Liver (tissue), 3 donors: ENCODE results near the gene RSBN1L.

ENCODE experiments used
- CTCF ChIP-seq: fragments of 150-350 bp; IDR thresholded peaks from 2 replicates; pipeline ENCODE4 v1.5.1; 2017; ENCODE audit warnings: improper control_type of control experiment, low read depth, low read length; ENCODE audit not compliant: missing input control
- EGR1 ChIP-seq, 2 donors: IDR thresholded peaks; 2 replicates each; pipeline ENCODE4 v1.6.1; 2016 to 2018; ENCODE audit warnings: antibody characterized with exemption in 2 of 2, low read depth in 2 of 2
- FOXA1 ChIP-seq: IDR thresholded peaks from 2 replicates; pipeline ENCODE4 v1.6.1; 2016; ENCODE audit warnings: antibody characterized with exemption
- GABPA ChIP-seq, 2 donors: IDR thresholded peaks in 1 of 2; conservative IDR thresholded peaks in 1 of 2; 2 replicates each; pipeline ENCODE4 v1.6.1; 2016; ENCODE audit warnings: antibody characterized with exemption in 2 of 2, mild to moderate bottlenecking in 1 of 2, moderate library complexity in 1 of 2
- JUND ChIP-seq, 2 donors: IDR thresholded peaks; 2 replicates each; pipeline ENCODE4 v1.6.1; 2016; ENCODE audit warnings: antibody characterized with exemption in 2 of 2
- RAD21 ChIP-seq, 2 donors: IDR thresholded peaks; 2 replicates each; pipeline ENCODE4 v1.6.1; 2016; ENCODE audit warnings: antibody characterized with exemption in 2 of 2, mild to moderate bottlenecking in 2 of 2
- REST ChIP-seq: IDR thresholded peaks from 2 replicates; pipeline ENCODE4 v1.6.1; 2016; ENCODE audit warnings: antibody characterized with exemption, mild to moderate bottlenecking
- RXRA ChIP-seq, 2 donors: IDR thresholded peaks; 2 replicates each; pipeline ENCODE4 v1.6.1; 2017 to 2018; ENCODE audit warnings: antibody characterized with exemption in 2 of 2, mild to moderate bottlenecking in 1 of 2
- SP1 ChIP-seq: IDR thresholded peaks from 2 replicates; pipeline ENCODE4 v1.6.1; 2018; ENCODE audit warnings: antibody characterized with exemption, mild to moderate bottlenecking
- TAF1 ChIP-seq: conservative IDR thresholded peaks from 2 replicates; pipeline ENCODE4 v1.6.1; 2016; ENCODE audit warnings: antibody characterized with exemption, mild to moderate bottlenecking
- YY1 ChIP-seq: IDR thresholded peaks from 2 replicates; pipeline ENCODE4 v1.6.1; 2016; ENCODE audit warnings: antibody characterized with exemption, mild to moderate bottlenecking
- donor health status: healthy.
- donor health status: healthy.

- TF ChIP-seq CTCF: no peak
- no peak for TF ChIP-seq GABPA (IDR thresholded peaks at IDR 0.05 in 1 of 2, conservative IDR thresholded peaks at IDR 0.05 in 1 of 2)
- no peak for TF ChIP-seq REST
- no peak for TF ChIP-seq EGR1 (IDR thresholded peaks at IDR 0.05; ENCODE audit: low read depth in 2 of 2)
- TF ChIP-seq RAD21 (IDR thresholded peaks at IDR 0.05): no peak
- TF ChIP-seq JUND (IDR thresholded peaks at IDR 0.05): no peak
- no peak for TF ChIP-seq TAF1
- TF ChIP-seq RXRA (IDR thresholded peaks at IDR 0.05): no peak
- TF ChIP-seq FOXA1: no peak
- no peak for TF ChIP-seq SP1
- TF ChIP-seq YY1: no peak
These were observed 39.2 kb downstream of the RSBN1L start for GRCh38 chr7:77735457-77735856.
